Panc1 (cell line): ENCODE measurements around the gene NPDC1. TPM values are rescaled to one million over a fixed set of nuclear protein-coding genes. Genes with fewer than 3 reads are reported as not detected.

Experiments
- ATAC-seq: fragments of 200-7000 bp; cut with Tn5 transposase; 2 replicates; pipeline ENCODE4 v1.9.1; 2020; ENCODE audit warnings: mild to moderate bottlenecking, moderate library complexity
- BruUV-seq: library from RNA; stranded (reverse); fragments of 400-500 nt; replicated peaks from 2 replicates; lab custom pipeline; 2021; lab: Mats Ljungman, UMichigan
- CTCF ChIA-PET: fragments of 300-600 bp; sonication (Branson Sonifier 250); formaldehyde crosslinking; loops from one replicate; lab custom pipeline; 2022; ENCODE audit warnings: antibody characterized with exemption; lab: Charles Lee
- POLR2A ChIA-PET: fragments of 300-600 bp; sonication (Branson Sonifier 250); formaldehyde crosslinking; loops from one replicate; lab custom pipeline; 2022; ENCODE audit warnings: antibody characterized with exemption; lab: Charles Lee
- DNase-seq: peaks from one replicate; pipeline ENCODE4 v3.0.0-alpha.2; 2010; ENCODE audit warnings: low read depth, low spot score
- H3K27ac ChIP-seq: 2 replicates; pipeline ENCODE4 v1.5.1; 2011; ENCODE audit warnings: mild to moderate bottlenecking, low read length, inconsistent platforms
- H3K27me3 ChIP-seq: fragments of 200-500 bp; sonication (Bioruptor generic); 2 replicates; pipeline ENCODE4 v1.6.0; 2014; ENCODE audit warnings: low read length, inconsistent platforms; ENCODE audit not compliant: control insufficient read depth, insufficient read depth
- H3K36me3 ChIP-seq: fragments of 200-500 bp; sonication (Bioruptor generic); 2 replicates; pipeline ENCODE4 v1.5.1; 2014; ENCODE audit warnings: inconsistent platforms, mild to moderate bottlenecking, low read length, moderate library complexity; ENCODE audit not compliant: control insufficient read depth, insufficient read depth
- H3K4me1 ChIP-seq: 2 replicates; pipeline ENCODE4 v1.5.1; 2011; ENCODE audit warnings: inconsistent platforms, mild to moderate bottlenecking, low read length, moderate library complexity; ENCODE audit not compliant: control insufficient read depth, insufficient read depth
- H3K4me3 ChIP-seq, 2 experiments: 2 replicates each; pipeline ENCODE4 v1.5.1; 2011 to 2012; ENCODE audit warnings: low read depth in 2 of 2, low read length in 2 of 2, mild to moderate bottlenecking in 2 of 2, inconsistent platforms in 1 of 2, moderate library complexity in 1 of 2
- H3K9me3 ChIP-seq: fragments of 200-500 bp; sonication (Bioruptor generic); 2 replicates; pipeline ENCODE4 v1.5.1; 2014; ENCODE audit warnings: low read depth, mild to moderate bottlenecking, inconsistent platforms, low read length, moderate library complexity; ENCODE audit not compliant: control insufficient read depth, insufficient read depth
- CTCF ChIP-seq: fragments of 450-650 bp; IDR thresholded peaks from 2 replicates; pipeline ENCODE4 v1.5.1; 2017; ENCODE audit warnings: mild to moderate bottlenecking
- POLR2AphosphoS5 ChIP-seq: IDR thresholded peaks from 2 replicates; pipeline ENCODE4 v1.6.1; 2012; ENCODE audit warnings: mild to moderate bottlenecking, low read depth, low read length, moderate library complexity
- REST ChIP-seq, 2 experiments: IDR thresholded peaks; 2 replicates each; pipeline ENCODE4 v1.6.1; 2011 to 2012; ENCODE audit warnings: low read depth in 2 of 2, control low read depth in 1 of 2, low read length in 1 of 2, mild to moderate bottlenecking in 1 of 2, moderate library complexity in 1 of 2; ENCODE audit not compliant: insufficient read depth in 1 of 2
- SIN3A ChIP-seq: IDR thresholded peaks from 2 replicates; pipeline ENCODE4 v1.6.1; 2012; ENCODE audit warnings: low read depth, mild to moderate bottlenecking, low read length, moderate library complexity, borderline replicate concordance; ENCODE audit not compliant: insufficient read depth
- TCF7L2 ChIP-seq: IDR thresholded peaks from 2 replicates; pipeline ENCODE4 v1.6.1; 2011; ENCODE audit warnings: mild to moderate bottlenecking, low read depth, low read length, inconsistent platforms
- in situ Hi-C: cut with HindIII; loops from 2 replicates; pipeline ENCODE4 v1.10.0; 2016; ENCODE audit warnings: low sequenced_read_pairs, low pct_unique_long_range_greater_than_20kb
- intact Hi-C: fragments of 100-400 bp; cut with micrococcal nuclease; formaldehyde crosslinking; loops from one replicate; pipeline ENCODE4 v1.10.0; 2022; ENCODE audit not compliant: unreplicated experiment
- total RNA-seq: library from RNA; stranded (reverse); gene quantifications from one replicate; pipeline ENCODE4 v1.2.1, GENCODE V29; 2021; ENCODE audit not compliant: unreplicated experiment

The NPDC1 gene
- total RNA-seq, 1 experiment from 2014 or later = 43.5 TPM

GRCh38 chr9:137002646-137003041 lies 43.3 kb downstream of the NPDC1 start:
- H3K27ac ChIP-seq = no peak overlapping the region
- no peak overlapping the region for H3K4me3 ChIP-seq
- H3K9me3 ChIP-seq = no peaks in the 10 kb centered on the region
- H3K36me3 ChIP-seq = no peaks in the 10 kb centered on the region
- in situ Hi-C loops = no loop called here
- H3K4me1 ChIP-seq = no peaks in the 10 kb centered on the region
- intact Hi-C loops = no loop called here
- CTCF ChIA-PET = interaction anchor here (1.1 to 1.3 kb wide), 2 partner anchors 27 to 33 kb away, joined by 3 to 4 read pairs; no protein-coding TSS in a partner anchor
- BruUV-seq = no TSS peak
- DNase-seq = no peak
- TF ChIP-seq SIN3A (no peak), CTCF (no peak), TCF7L2 (no peak), REST (IDR thresholded peaks at IDR 0.05; ENCODE audit: insufficient read depth in 1 of 2, low read depth in 2 of 2, low read length in 1 of 2) (no peak), POLR2AphosphoS5 (no peak)
- POLR2A ChIA-PET = no interaction called here
- H3K27me3 ChIP-seq = no peaks in the 10 kb centered on the region
- ATAC-seq = no peak

GRCh38 chr9:137001857-137002645 lies 43.9 kb downstream of the NPDC1 start:
- H3K36me3 ChIP-seq = no peaks in the 10 kb centered on the region
- in situ Hi-C loops (no loop called here), intact Hi-C loops (no loop called here)
- no peak for ATAC-seq
- TF ChIP-seq POLR2AphosphoS5 (no peak), TCF7L2 (no peak), CTCF (no peak), SIN3A (no peak), REST (IDR thresholded peaks at IDR 0.05; ENCODE audit: insufficient read depth in 1 of 2, low read depth in 2 of 2, low read length in 1 of 2) (no peak)
- BruUV-seq = no TSS peak
- no peaks in the 10 kb centered on the region for H3K27me3 ChIP-seq
- H3K27ac ChIP-seq = no peak overlapping the region
- H3K4me1 ChIP-seq = no peaks in the 10 kb centered on the region
- no peaks in the 10 kb centered on the region for H3K9me3 ChIP-seq
- POLR2A ChIA-PET = no interaction called here
- DNase-seq = no peak
- CTCF ChIA-PET = interaction anchor here (1.1 to 1.3 kb wide), 2 partner anchors 27 to 33 kb away, joined by 3 to 4 read pairs; no protein-coding TSS in a partner anchor
- H3K4me3 ChIP-seq = no peak overlapping the region
